Measurements from ENCODE around the gene SCTR. TPM values are rescaled to one million over a fixed set of nuclear protein-coding genes. Genes with fewer than 3 reads are reported as not detected.

The SCTR gene
- total and polyA plus RNA-seq, 11 donors: 0.28 to 2.2 (median 0.44) TPM; not detected in 2

- Histone ChIP-seq H3K36me3 (no peaks in the 10 kb centered on the region), H3K4me3 (no peak overlapping the region), H3K9me3 (no peaks in the 10 kb centered on the region), H3K4me1 (peaks cover 0 to 27% (median 9%) of the 10 kb centered on the region in 12 donors), H3K27ac (no peak overlapping the region), H3K27me3 (peaks cover 0 to 23% (median 0%) of the 10 kb centered on the region in 9 donors)
- no peak for DNase-seq
- ATAC-seq: no peak
- intact Hi-C loops (cut with DNase I): no loop called here
- WGBS, 4 donors: 92 to 96% (median 93%) methylated on average over 4 to 6 of the region's 6 CpGs
- no peak for TF ChIP-seq CTCF (IDR thresholded peaks at IDR 0.05)
Observed at GRCh38 chr2:119434664-119435063, 89.6 kb downstream of the SCTR start.

DNA sequence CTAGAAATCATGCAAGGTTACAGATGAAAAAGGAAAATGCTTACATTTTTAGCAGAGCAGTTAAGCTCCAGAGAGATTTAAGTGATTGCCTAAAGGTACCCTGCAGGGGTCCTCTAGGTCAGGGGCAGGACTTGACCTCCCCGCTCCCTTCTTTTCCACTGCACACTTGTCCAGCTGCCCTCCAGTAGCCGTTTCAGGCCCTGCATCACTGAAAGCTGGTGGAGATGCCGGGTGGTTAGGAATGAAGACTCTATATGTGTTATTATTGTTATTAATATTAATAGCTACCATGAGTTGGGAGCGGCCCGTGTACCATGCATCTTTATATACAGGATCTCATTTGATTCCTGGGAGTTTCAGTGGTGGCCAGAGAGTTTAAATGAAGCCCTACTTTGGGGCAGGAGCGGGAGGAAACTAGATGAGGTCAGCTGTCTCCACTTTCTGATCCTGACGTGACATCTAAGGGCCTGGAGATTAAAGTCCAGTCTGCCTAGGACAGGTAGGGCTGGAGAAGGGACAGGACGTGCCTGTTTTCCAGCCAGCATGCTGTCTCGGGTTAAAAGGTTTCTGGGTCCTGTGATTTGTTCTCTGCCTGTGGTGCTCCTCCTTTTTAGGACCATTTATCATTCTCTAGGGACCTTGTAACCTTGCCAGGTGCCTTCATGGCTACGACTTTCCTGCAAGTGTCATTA is 90.5 kb downstream of the SCTR start:
- no peak for ATAC-seq
- Histone ChIP-seq H3K4me3 (peak overlapping the region in 1 of 12 donors; percentile 61), H3K27me3 (peaks cover 0 to 23% (median 0%) of the 10 kb centered on the region in 9 donors), H3K4me1 (peaks cover 0 to 34% (median 10%) of the 10 kb centered on the region in 12 donors), H3K9me3 (no peaks in the 10 kb centered on the region), H3K27ac (no peak overlapping the region), H3K36me3 (no peaks in the 10 kb centered on the region)
- TF ChIP-seq POLR2A (IDR thresholded peaks at IDR 0.05) (no peak), CTCF (IDR thresholded peaks at IDR 0.05) (no peak)
- intact Hi-C loops (cut with DNase I): no loop called here
- no peak for DNase-seq
- 83 to 90% (median 85%) methylated on average over 10 of the region's 10 CpGs for WGBS, 4 donors

DNA sequence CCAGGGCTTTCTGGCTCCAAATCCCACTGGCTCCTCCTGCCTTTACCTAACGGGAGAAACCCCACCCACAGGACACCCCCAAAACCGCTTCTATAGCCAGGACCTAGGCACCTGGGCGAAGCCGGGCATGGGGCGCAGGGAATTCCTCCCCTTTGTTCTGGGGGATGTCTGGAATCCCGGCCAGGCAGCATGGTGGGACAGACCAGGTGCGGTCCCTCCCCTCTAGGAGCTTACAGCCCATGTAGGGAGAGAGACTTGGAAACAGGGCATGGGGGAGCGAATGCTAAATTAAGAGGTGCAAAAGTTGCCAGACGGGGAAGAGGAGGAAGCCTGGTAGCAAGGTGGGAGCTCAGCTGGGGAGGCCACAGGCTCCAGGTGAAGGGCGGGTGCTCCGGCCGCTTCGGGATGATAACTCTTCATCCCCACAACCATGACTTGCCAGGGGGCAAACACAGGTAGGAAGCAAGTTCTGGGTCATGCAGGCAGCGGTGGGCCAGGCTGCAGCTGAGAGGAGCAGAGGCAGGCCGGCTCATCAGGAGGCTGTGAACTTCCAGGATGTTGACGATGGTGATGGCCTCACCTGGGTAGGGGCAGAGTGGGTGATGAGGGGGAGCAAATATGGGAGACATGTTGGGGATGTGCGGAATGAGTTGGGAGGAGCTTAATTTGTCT is 91.3 kb downstream of the SCTR start:
- Histone ChIP-seq H3K4me3 (peak overlapping the region in 8 of 12 donors; percentile 47 to 68 (median 62)), H3K27me3 (peaks cover 0 to 23% (median 0%) of the 10 kb centered on the region in 9 donors), H3K27ac (no peak overlapping the region), H3K9me3 (no peaks in the 10 kb centered on the region), H3K4me1 (peaks cover 0 to 41% (median 11%) of the 10 kb centered on the region in 12 donors), H3K36me3 (no peaks in the 10 kb centered on the region)
- ATAC-seq (no peak), DNase-seq (no peak)
- 94 to 97% (median 97%) methylated on average over 16 to 17 of the region's 17 CpGs for WGBS, 4 donors
- intact Hi-C loops (cut with DNase I): no loop called here
- TF ChIP-seq POLR2A (IDR thresholded peaks at IDR 0.05) (no peak), CTCF (IDR thresholded peaks at IDR 0.05) (no peak)

Measured in heart left ventricle (tissue), 16 donors.